MCF 10A (cell line): ENCODE results near the gene LGALS3BP. TPM values are rescaled to one million over a fixed set of nuclear protein-coding genes. Genes with fewer than 3 reads are reported as not detected.

Experiments
- BruUV-seq: library from RNA; stranded (reverse); fragments of 400-500 nt; replicated peaks from 2 replicates; lab custom pipeline; 2021; lab: Mats Ljungman, UMichigan
- CTCF ChIA-PET: fragments of 300-600 bp; sonication (Branson Sonifier 250); formaldehyde crosslinking; extraction: SDS; loops from one replicate; lab custom pipeline; 2021; ENCODE audit warnings: antibody characterized with exemption, inconsistent platforms; lab: Yijun Ruan, JAX
- POLR2A ChIA-PET: fragments of 300-600, 350-650 bp; sonication (Branson Sonifier 250); formaldehyde crosslinking; extraction: SDS; loops from one replicate; lab custom pipeline; 2020; ENCODE audit warnings: antibody characterized with exemption, inconsistent platforms; lab: Yijun Ruan, JAX
- DNase-seq: peaks from one replicate; pipeline ENCODE4 v3.0.0-alpha.2; 2018; ENCODE audit not compliant: unreplicated experiment
- H3K27ac Mint-ChIP-seq: one replicate; pipeline ENCODE4 v1.8.0; 2022; ENCODE audit warnings: mild to moderate bottlenecking, low read depth, mixed read lengths; ENCODE audit not compliant: unreplicated experiment
- H3K27me3 Mint-ChIP-seq: one replicate; pipeline ENCODE4 v1.8.0; 2022; ENCODE audit warnings: mixed read lengths; ENCODE audit not compliant: insufficient read depth, unreplicated experiment
- H3K36me3 Mint-ChIP-seq: one replicate; pipeline ENCODE4 v1.8.0; 2022; ENCODE audit warnings: mild to moderate bottlenecking, moderate library complexity, mixed read lengths; ENCODE audit not compliant: insufficient read depth, unreplicated experiment
- H3K4me1 Mint-ChIP-seq: one replicate; pipeline ENCODE4 v1.8.0; 2022; ENCODE audit warnings: mixed read lengths; ENCODE audit not compliant: insufficient read depth, unreplicated experiment
- H3K4me3 Mint-ChIP-seq: one replicate; pipeline ENCODE4 v1.8.0; 2022; ENCODE audit warnings: mild to moderate bottlenecking, moderate library complexity, mixed read lengths; ENCODE audit not compliant: unreplicated experiment
- H3K9me3 Mint-ChIP-seq: one replicate; pipeline ENCODE4 v1.8.0; 2022; ENCODE audit warnings: mixed read lengths; ENCODE audit not compliant: unreplicated experiment
- CTCF ChIP-seq: fragments of 200-600 bp; IDR thresholded peaks from one replicate; pipeline ENCODE4 v1.8.0; 2022; ENCODE audit warnings: antibody characterized with exemption, mild to moderate bottlenecking; ENCODE audit not compliant: unreplicated experiment
- intact Hi-C: fragments of 100-400 bp; cut with micrococcal nuclease; formaldehyde crosslinking; loops from 2 replicates; pipeline ENCODE4 v1.14.1; 2022
- total RNA-seq: library from RNA; stranded (reverse); gene quantifications from 2 replicates; pipeline ENCODE4 v1.2.3, GENCODE V29; 2022

The LGALS3BP gene
- total RNA-seq, 1 experiment from 2014 or later = 58.0 TPM

GRCh38 chr17:78977681-78977943 lies 2.1 kb downstream of the LGALS3BP start:
- Mint-ChIP-seq H3K4me3 (no peak overlapping the region), H3K27ac (peak overlapping the region; percentile 11)
- intact Hi-C loops = no loop called here

GRCh38 chr17:78976907-78977680 lies 2.6 kb downstream of the LGALS3BP start:
- POLR2A ChIA-PET = interaction anchor here (0.6 to 0.7 kb wide), 2 partner anchors 9 to 133 kb away, joined by 3 read pairs; no protein-coding TSS in a partner anchor

More at GRCh38 chr17:78977681-78977943, 2.1 kb downstream of the LGALS3BP start:
- BruUV-seq = no TSS peak
- peaks cover 10% of the 10 kb centered on the region for H3K36me3 Mint-ChIP-seq
- H3K4me1 Mint-ChIP-seq = peaks cover 6% of the 10 kb centered on the region
- POLR2A ChIA-PET = interaction anchor here (0.7 kb wide), 1 partner anchor 9 kb away, joined by 3 read pairs; no protein-coding TSS in a partner anchor
- H3K27me3 Mint-ChIP-seq = no peaks in the 10 kb centered on the region
- H3K9me3 Mint-ChIP-seq = no peaks in the 10 kb centered on the region
- no peak for DNase-seq
- no peak for TF ChIP-seq CTCF
- CTCF ChIA-PET = interaction anchor here (1.2 kb wide), 1 partner anchor 415 kb away, joined by 3 read pairs; no protein-coding TSS in a partner anchor

GRCh38 chr17:78974635-78975591 lies 4.8 kb downstream of the LGALS3BP start:
- peak; percentile 64 for DNase-seq

More at GRCh38 chr17:78976907-78977680, 2.6 kb downstream of the LGALS3BP start:
- intact Hi-C loops = no loop called here
- H3K4me1 Mint-ChIP-seq = peaks cover 6% of the 10 kb centered on the region
- H3K36me3 Mint-ChIP-seq = peaks cover 10% of the 10 kb centered on the region
- H3K27ac Mint-ChIP-seq = peak overlapping the region; percentile 11
- no peaks in the 10 kb centered on the region for H3K27me3 Mint-ChIP-seq
- no peak for DNase-seq
- H3K9me3 Mint-ChIP-seq = no peaks in the 10 kb centered on the region
- no TSS peak for BruUV-seq
- CTCF ChIA-PET = interaction anchor here (0.6 to 1.2 kb wide), 3 partner anchors 19 to 415 kb away, joined by 3 to 4 read pairs (median 3); no protein-coding TSS in a partner anchor
- H3K4me3 Mint-ChIP-seq = no peak overlapping the region
- TF ChIP-seq CTCF = no peak

More at GRCh38 chr17:78974635-78975591, 4.8 kb downstream of the LGALS3BP start:
- H3K27ac Mint-ChIP-seq = peak overlapping the region; percentile 70
- H3K36me3 Mint-ChIP-seq = peaks cover 19% of the 10 kb centered on the region
- intact Hi-C loops = no loop called here
- BruUV-seq = no TSS peak
- H3K4me3 Mint-ChIP-seq = peak overlapping the region; percentile 67
- no peak for TF ChIP-seq CTCF
- ChIA-PET CTCF (interaction anchor here (0.7 to 6.6 kb wide), 5 partner anchors 55 to 632 kb away, joined by 3 to 126 read pairs (median 4); no protein-coding TSS in a partner anchor), POLR2A (interaction anchor here (0.7 to 1.9 kb wide), 7 partner anchors 12 to 135 kb away, joined by 3 to 8 read pairs (median 4); no protein-coding TSS in a partner anchor)
- peaks cover 14% of the 10 kb centered on the region for H3K4me1 Mint-ChIP-seq
- no peaks in the 10 kb centered on the region for H3K9me3 Mint-ChIP-seq
- H3K27me3 Mint-ChIP-seq = no peaks in the 10 kb centered on the region
